ENCODE measurements around the gene SGMS1. TPM values are rescaled to one million over a fixed set of nuclear protein-coding genes. Genes with fewer than 3 reads are reported as not detected.

SGMS1 gene
- total RNA-seq, 1 donor from 2014 or later = 9.2 TPM

DNA sequence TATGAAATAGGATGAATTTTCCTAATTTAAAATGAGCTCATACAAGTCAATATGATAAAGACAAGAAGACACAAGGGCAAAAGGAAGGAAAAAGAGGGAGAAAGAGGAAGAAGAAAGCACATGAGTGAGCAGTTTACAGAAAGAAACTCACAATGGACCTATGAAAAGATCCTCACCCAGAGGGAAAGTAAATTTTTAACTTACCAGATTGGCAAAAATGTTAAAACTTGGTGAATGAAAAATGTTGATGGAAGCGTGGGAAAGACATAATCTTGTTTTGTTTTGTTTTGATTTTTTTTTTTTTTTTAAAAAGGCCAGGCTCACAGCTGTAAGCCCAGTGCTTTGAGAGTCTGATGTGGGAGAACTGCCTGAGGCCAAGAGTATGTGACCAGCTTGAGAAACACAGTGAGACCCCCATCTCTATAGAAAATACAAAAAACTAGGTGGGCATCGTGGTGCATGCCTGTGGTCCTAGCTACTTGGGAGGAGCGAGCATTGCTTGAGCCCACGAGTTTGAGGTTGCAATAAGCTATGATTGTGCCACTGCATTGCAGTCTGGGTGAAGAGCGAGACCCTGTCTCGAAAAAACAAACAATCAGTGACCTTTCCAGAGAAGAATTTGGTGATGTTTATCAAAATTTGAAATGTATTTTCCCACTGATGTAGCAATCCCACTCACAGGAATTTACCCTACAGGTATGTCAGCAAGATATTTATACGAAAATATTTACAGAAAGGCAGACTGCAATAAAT lies 219.6 kb downstream of the SGMS1 start:
- no peaks in the 10 kb centered on the region for H4K20me1 ChIP-seq (ENCODE audit: low read depth)
- H3K36me3 ChIP-seq = no peaks in the 10 kb centered on the region
- H3K79me2 ChIP-seq (ENCODE audit: low read depth) = no peaks in the 10 kb centered on the region
- H3F3A ChIP-seq (ENCODE audit: low read depth) = no peaks in the 10 kb centered on the region
- Mint-ChIP-seq H3K4me3 (no peak overlapping the region), H3K4me1 (no peaks in the 10 kb centered on the region), H3K27ac (no peak overlapping the region), H3K9me3 (no peaks in the 10 kb centered on the region), H3K36me3 (no peaks in the 10 kb centered on the region), H3K27me3 (ENCODE audit: insufficient read depth, low read depth) (no peaks in the 10 kb centered on the region)
- TF ChIP-seq, protein P1, sequence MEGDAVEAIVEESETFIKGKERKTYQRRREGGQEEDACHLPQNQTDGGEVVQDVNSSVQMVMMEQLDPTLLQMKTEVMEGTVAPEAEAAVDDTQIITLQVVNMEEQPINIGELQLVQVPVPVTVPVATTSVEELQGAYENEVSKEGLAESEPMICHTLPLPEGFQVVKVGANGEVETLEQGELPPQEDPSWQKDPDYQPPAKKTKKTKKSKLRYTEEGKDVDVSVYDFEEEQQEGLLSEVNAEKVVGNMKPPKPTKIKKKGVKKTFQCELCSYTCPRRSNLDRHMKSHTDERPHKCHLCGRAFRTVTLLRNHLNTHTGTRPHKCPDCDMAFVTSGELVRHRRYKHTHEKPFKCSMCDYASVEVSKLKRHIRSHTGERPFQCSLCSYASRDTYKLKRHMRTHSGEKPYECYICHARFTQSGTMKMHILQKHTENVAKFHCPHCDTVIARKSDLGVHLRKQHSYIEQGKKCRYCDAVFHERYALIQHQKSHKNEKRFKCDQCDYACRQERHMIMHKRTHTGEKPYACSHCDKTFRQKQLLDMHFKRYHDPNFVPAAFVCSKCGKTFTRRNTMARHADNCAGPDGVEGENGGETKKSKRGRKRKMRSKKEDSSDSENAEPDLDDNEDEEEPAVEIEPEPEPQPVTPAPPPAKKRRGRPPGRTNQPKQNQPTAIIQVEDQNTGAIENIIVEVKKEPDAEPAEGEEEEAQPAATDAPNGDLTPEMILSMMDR (IDR thresholded peaks at IDR 0.05) = no peak
- no peak for TF ChIP-seq EZH2phosphoT487 (IDR thresholded peaks at IDR 0.05)
- no peak for TF ChIP-seq EZH2 (IDR thresholded peaks at IDR 0.05)
- H3K4me1 ChIP-seq = no peaks in the 10 kb centered on the region
- no peak overlapping the region for H3K4me2 ChIP-seq
- DNase-seq (ENCODE audit: low spot score) = no peak
- H3K9ac ChIP-seq = no peak overlapping the region
- no peak overlapping the region for H3K27ac ChIP-seq
- H2AFZ ChIP-seq (replicated peaks) = no peak overlapping the region
- no peaks in the 10 kb centered on the region for H3K9me3 ChIP-seq (ENCODE audit: low read depth)
- H3K4me3 ChIP-seq = no peak overlapping the region
- no peaks in the 10 kb centered on the region for H3K27me3 ChIP-seq

GRCh38 chr10:50403074-50403473 lies 220.7 kb downstream of the SGMS1 start:
- Histone ChIP-seq H4K20me1 (ENCODE audit: low read depth) (no peaks in the 10 kb centered on the region), H3K27me3 (no peaks in the 10 kb centered on the region), H3F3A (ENCODE audit: low read depth) (no peaks in the 10 kb centered on the region), H3K4me1 (no peaks in the 10 kb centered on the region), H3K36me3 (no peaks in the 10 kb centered on the region), H3K9ac (no peak overlapping the region), H3K4me2 (no peak overlapping the region), H2AFZ (replicated peaks) (no peak overlapping the region), H3K79me2 (ENCODE audit: low read depth) (no peaks in the 10 kb centered on the region), H3K27ac (no peak overlapping the region), H3K9me3 (ENCODE audit: low read depth) (no peaks in the 10 kb centered on the region), H3K4me3 (no peak overlapping the region)
- H3K4me3 Mint-ChIP-seq = no peak overlapping the region
- DNase-seq (ENCODE audit: low spot score) = no peak
- no peak overlapping the region for H3K27ac Mint-ChIP-seq
- no peaks in the 10 kb centered on the region for H3K9me3 Mint-ChIP-seq
- no peaks in the 10 kb centered on the region for H3K27me3 Mint-ChIP-seq (ENCODE audit: insufficient read depth, low read depth)
- H3K36me3 Mint-ChIP-seq = no peaks in the 10 kb centered on the region
- TF ChIP-seq EZH2 (IDR thresholded peaks at IDR 0.05) (no peak), EZH2phosphoT487 (IDR thresholded peaks at IDR 0.05) (no peak)
- TF ChIP-seq, protein P1 (IDR thresholded peaks at IDR 0.05) = no peak
- H3K4me1 Mint-ChIP-seq = no peaks in the 10 kb centered on the region

DNA sequence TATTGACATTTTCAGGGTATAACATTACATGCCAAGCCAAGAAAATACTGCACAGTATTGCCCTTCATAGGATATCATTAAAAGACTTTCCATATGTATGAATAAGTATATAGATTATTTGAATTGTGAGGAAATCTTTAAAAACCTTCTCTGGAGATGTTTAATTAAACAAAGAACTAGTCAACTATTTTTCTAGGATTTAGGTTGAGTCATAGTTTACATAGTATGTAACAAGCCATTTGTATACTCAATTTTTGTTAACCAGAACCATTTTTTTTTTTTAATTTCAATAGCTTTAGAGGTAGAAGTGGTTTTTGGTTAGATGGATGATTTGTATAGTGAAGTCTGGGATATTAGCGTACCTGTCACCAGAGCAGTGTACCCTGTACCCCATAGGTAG lies 221.3 kb downstream of the SGMS1 start:
- Histone ChIP-seq H3K27ac (no peak overlapping the region), H3K36me3 (no peaks in the 10 kb centered on the region), H3K4me3 (no peak overlapping the region), H3K4me1 (no peaks in the 10 kb centered on the region), H4K20me1 (ENCODE audit: low read depth) (no peaks in the 10 kb centered on the region), H3F3A (ENCODE audit: low read depth) (no peaks in the 10 kb centered on the region), H3K4me2 (no peak overlapping the region), H2AFZ (replicated peaks) (no peak overlapping the region), H3K9ac (no peak overlapping the region), H3K79me2 (ENCODE audit: low read depth) (no peaks in the 10 kb centered on the region), H3K27me3 (no peaks in the 10 kb centered on the region), H3K9me3 (ENCODE audit: low read depth) (no peaks in the 10 kb centered on the region)
- no peaks in the 10 kb centered on the region for H3K27me3 Mint-ChIP-seq (ENCODE audit: insufficient read depth, low read depth)
- DNase-seq (ENCODE audit: low spot score) = no peak
- no peak overlapping the region for H3K4me3 Mint-ChIP-seq
- no peaks in the 10 kb centered on the region for H3K9me3 Mint-ChIP-seq
- H3K36me3 Mint-ChIP-seq = no peaks in the 10 kb centered on the region
- H3K4me1 Mint-ChIP-seq = no peaks in the 10 kb centered on the region
- no peak overlapping the region for H3K27ac Mint-ChIP-seq
- TF ChIP-seq, protein P1 (IDR thresholded peaks at IDR 0.05) = no peak
- TF ChIP-seq EZH2phosphoT487 (IDR thresholded peaks at IDR 0.05) (no peak), EZH2 (IDR thresholded peaks at IDR 0.05) (no peak)

Measured in neural progenitor cell (in vitro differentiated cells).